ENCODE data around the gene WDR7. TPM values are rescaled to one million over a fixed set of nuclear protein-coding genes. Genes with fewer than 3 reads are reported as not detected.
A peak's percentile ranks its signal among the peaks of the same experiment; 100 is the strongest.

The WDR7 gene
- total RNA-seq, 2 experiments from 2014 or later = 28.8 to 30.5 TPM

DNA sequence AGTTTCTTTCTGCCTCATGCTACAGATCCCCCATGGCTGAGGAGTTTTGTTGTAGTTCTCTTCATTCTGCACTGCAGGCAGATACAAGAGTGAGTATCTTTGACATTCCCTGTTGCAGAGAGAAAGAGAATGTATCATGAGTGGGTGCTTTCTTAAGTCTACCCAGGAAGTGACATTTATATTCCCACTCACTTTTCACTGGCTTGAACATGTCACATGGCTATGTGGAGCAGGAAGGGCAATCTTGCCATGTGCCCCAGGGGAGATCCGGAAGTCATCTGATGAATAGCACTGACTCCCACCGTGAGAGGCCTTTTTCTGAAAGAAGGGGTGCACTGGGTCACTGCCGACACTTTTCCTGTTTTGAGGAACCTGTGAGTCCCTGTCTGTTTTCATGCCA lies 429.3 kb downstream of the WDR7 start:
- no peaks in the 10 kb centered on the region for H3K27me3 ChIP-seq (ENCODE audit: control insufficient read depth in 1 of 2, insufficient read depth in 2 of 2, low read length in 2 of 2)
- no peaks in the 10 kb centered on the region for H3K36me3 ChIP-seq (ENCODE audit: insufficient read depth, low read length)
- intact Hi-C loops (cut with DNase I, micrococcal nuclease) = no loop called here
- H3K9me3 Mint-ChIP-seq = no peaks in the 10 kb centered on the region
- peaks cover 0 to 3% of the 10 kb centered on the region in 2 experiments for H3K9me3 ChIP-seq (ENCODE audit: control insufficient read depth in 1 of 2, insufficient read depth in 1 of 2, low read length in 2 of 2)
- peaks cover 13% of the 10 kb centered on the region for H3K4me1 Mint-ChIP-seq (ENCODE audit: low read depth)
- H3K27ac Mint-ChIP-seq = no peak overlapping the region
- TF ChIP-seq, protein P1, sequence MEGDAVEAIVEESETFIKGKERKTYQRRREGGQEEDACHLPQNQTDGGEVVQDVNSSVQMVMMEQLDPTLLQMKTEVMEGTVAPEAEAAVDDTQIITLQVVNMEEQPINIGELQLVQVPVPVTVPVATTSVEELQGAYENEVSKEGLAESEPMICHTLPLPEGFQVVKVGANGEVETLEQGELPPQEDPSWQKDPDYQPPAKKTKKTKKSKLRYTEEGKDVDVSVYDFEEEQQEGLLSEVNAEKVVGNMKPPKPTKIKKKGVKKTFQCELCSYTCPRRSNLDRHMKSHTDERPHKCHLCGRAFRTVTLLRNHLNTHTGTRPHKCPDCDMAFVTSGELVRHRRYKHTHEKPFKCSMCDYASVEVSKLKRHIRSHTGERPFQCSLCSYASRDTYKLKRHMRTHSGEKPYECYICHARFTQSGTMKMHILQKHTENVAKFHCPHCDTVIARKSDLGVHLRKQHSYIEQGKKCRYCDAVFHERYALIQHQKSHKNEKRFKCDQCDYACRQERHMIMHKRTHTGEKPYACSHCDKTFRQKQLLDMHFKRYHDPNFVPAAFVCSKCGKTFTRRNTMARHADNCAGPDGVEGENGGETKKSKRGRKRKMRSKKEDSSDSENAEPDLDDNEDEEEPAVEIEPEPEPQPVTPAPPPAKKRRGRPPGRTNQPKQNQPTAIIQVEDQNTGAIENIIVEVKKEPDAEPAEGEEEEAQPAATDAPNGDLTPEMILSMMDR (IDR thresholded peaks at IDR 0.05) = no peak
- no peaks in the 10 kb centered on the region for H3K36me3 Mint-ChIP-seq (ENCODE audit: low read depth)
- peaks cover 39% of the 10 kb centered on the region for H3K27me3 Mint-ChIP-seq
- no peak for ATAC-seq (ENCODE audit: poor library complexity)
- DNase-seq = no peak
- no peak overlapping the region for H3K27ac ChIP-seq (ENCODE audit: low read depth in 1 of 2, low read length in 2 of 2)
- peaks cover 22% of the 10 kb centered on the region for H3K4me1 ChIP-seq (ENCODE audit: insufficient read depth, low read length)
- H3K4me3 Mint-ChIP-seq = no peak overlapping the region
- ChIA-PET POLR2A (no interaction called here), CTCF (no interaction called here)
- no peak overlapping the region for H3K4me3 ChIP-seq (ENCODE audit: low read length)

DNA sequence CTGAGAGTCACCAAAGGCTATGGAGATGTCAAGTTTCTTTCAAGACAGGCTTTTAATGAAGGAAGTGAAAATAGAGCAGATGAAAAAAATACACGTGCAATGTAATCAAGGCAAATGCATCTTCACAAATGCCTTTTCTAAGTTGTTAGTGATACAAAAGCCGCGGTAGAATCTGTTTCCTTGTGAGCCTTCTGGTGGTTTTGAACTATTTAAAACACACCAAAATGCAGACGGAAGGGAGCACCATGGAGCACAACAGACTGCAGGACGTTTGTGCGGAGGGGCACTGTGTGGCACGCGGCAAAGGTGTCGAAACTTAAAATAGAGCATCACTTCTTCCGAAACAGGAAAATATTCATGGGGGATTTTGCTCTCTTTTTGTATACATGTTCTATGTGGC lies 430.7 kb downstream of the WDR7 start:
- Histone ChIP-seq H3K4me1 (ENCODE audit: insufficient read depth, low read length) (peaks cover 22% of the 10 kb centered on the region), H3K27me3 (ENCODE audit: control insufficient read depth in 1 of 2, insufficient read depth in 2 of 2, low read length in 2 of 2) (no peaks in the 10 kb centered on the region), H3K27ac (ENCODE audit: low read depth in 1 of 2, low read length in 2 of 2) (no peak overlapping the region), H3K4me3 (ENCODE audit: low read length) (no peak overlapping the region), H3K9me3 (ENCODE audit: control insufficient read depth in 1 of 2, insufficient read depth in 1 of 2, low read length in 2 of 2) (no peaks in the 10 kb centered on the region), H3K36me3 (ENCODE audit: insufficient read depth, low read length) (no peaks in the 10 kb centered on the region)
- ATAC-seq (ENCODE audit: poor library complexity) (no peak), DNase-seq (peak in 1 of 14 experiments; percentile 12)
- H3K27ac Mint-ChIP-seq = no peak overlapping the region
- ChIA-PET POLR2A (no interaction called here), CTCF (no interaction called here)
- no peaks in the 10 kb centered on the region for H3K9me3 Mint-ChIP-seq
- H3K36me3 Mint-ChIP-seq (ENCODE audit: low read depth) = no peaks in the 10 kb centered on the region
- H3K4me3 Mint-ChIP-seq = no peak overlapping the region
- TF ChIP-seq, protein P1 (IDR thresholded peaks at IDR 0.05) = no peak
- peaks cover 13% of the 10 kb centered on the region for H3K4me1 Mint-ChIP-seq (ENCODE audit: low read depth)
- intact Hi-C loops (cut with DNase I, micrococcal nuclease) = no loop called here
- peaks cover 50% of the 10 kb centered on the region for H3K27me3 Mint-ChIP-seq

DNA sequence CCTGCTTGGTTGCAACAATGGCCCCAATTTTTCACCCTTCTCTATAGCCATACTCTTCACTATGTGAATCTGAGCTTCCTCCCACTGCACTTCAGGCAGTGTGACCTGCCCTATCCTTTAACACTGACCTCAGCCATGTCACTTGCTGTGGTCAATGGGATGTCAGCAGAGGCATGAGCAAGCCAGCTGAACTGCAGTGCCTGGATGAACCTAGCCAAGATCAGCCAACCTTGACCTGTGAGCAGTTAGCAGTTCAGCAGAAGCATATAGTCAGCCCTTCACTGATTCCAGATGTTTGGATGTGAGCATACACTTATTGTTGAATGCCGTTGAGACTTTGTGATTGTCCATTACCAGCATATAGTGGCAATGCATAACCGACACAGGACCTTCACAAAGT lies 432.3 kb downstream of the WDR7 start:
- H3K4me3 Mint-ChIP-seq = no peak overlapping the region
- no peaks in the 10 kb centered on the region for H3K27me3 ChIP-seq (ENCODE audit: control insufficient read depth in 1 of 2, insufficient read depth in 2 of 2, low read length in 2 of 2)
- ATAC-seq (ENCODE audit: poor library complexity) (no peak), DNase-seq (no peak)
- peaks cover 9% of the 10 kb centered on the region for H3K4me1 ChIP-seq (ENCODE audit: insufficient read depth, low read length)
- TF ChIP-seq, protein P1 (IDR thresholded peaks at IDR 0.05) = no peak
- peaks cover 7% of the 10 kb centered on the region for H3K4me1 Mint-ChIP-seq (ENCODE audit: low read depth)
- H3K36me3 ChIP-seq (ENCODE audit: insufficient read depth, low read length) = no peaks in the 10 kb centered on the region
- no peak overlapping the region for H3K27ac Mint-ChIP-seq
- H3K27ac ChIP-seq (ENCODE audit: low read depth in 1 of 2, low read length in 2 of 2) = no peak overlapping the region
- ChIA-PET POLR2A (no interaction called here), CTCF (no interaction called here)
- intact Hi-C loops (cut with DNase I, micrococcal nuclease) = no loop called here
- peaks cover 56% of the 10 kb centered on the region for H3K27me3 Mint-ChIP-seq
- H3K36me3 Mint-ChIP-seq (ENCODE audit: low read depth) = no peaks in the 10 kb centered on the region
- no peaks in the 10 kb centered on the region for H3K9me3 Mint-ChIP-seq
- no peaks in the 10 kb centered on the region for H3K9me3 ChIP-seq (ENCODE audit: control insufficient read depth in 1 of 2, insufficient read depth in 1 of 2, low read length in 2 of 2)
- no peak overlapping the region for H3K4me3 ChIP-seq (ENCODE audit: low read length)
